PFSK-1 (cell line): Measurements from ENCODE around the gene BCAS1.

Source experiments
- FOXP2 ChIP-seq: optimal IDR thresholded peaks from 2 replicates; pipeline ENCODE3; 2011; ENCODE audit warnings: borderline replicate concordance, control low read depth, inconsistent platforms; ENCODE audit not compliant: insufficient read depth; ENCODE audit errors: extremely low read length, extremely low read depth
- POLR2AphosphoS5 ChIP-seq: IDR thresholded peaks from 2 replicates; pipeline ENCODE4 v1.6.1; 2012; ENCODE audit warnings: low read depth, mild to moderate bottlenecking, control low read depth, low read length, moderate library complexity
- REST ChIP-seq, 2 experiments: IDR thresholded peaks; 2 replicates each; pipeline versions ENCODE4 v1.6.1 to v1.8.0; 2011 to 2012; ENCODE audit warnings: low read depth in 2 of 2, low read length in 2 of 2, control low read depth in 1 of 2, inconsistent platforms in 1 of 2, mild to moderate bottlenecking in 1 of 2, moderate library complexity in 1 of 2; ENCODE audit not compliant: insufficient read depth in 1 of 2
- SIN3A ChIP-seq: IDR thresholded peaks from 2 replicates; pipeline ENCODE4 v1.6.1; 2012; ENCODE audit warnings: mild to moderate bottlenecking, low read length, moderate library complexity, borderline replicate concordance; ENCODE audit not compliant: insufficient read depth
- TAF1 ChIP-seq: IDR thresholded peaks from 2 replicates; pipeline ENCODE4 v1.6.1; 2012; ENCODE audit warnings: low read length, control low read depth, borderline replicate concordance; ENCODE audit not compliant: insufficient read depth

The BCAS1 gene

GRCh38 chr20:53940907-53941545, 129.4 kb downstream of the BCAS1 start:
- no peak for TF ChIP-seq REST (IDR thresholded peaks at IDR 0.05; ENCODE audit: insufficient read depth in 1 of 2, low read depth in 2 of 2, low read length in 2 of 2)
- peak; percentile 55 for TF ChIP-seq FOXP2

GRCh38 chr20:53940360-53940702, 130.1 kb downstream of the BCAS1 start:
- TF ChIP-seq POLR2AphosphoS5 (no peak), REST (IDR thresholded peaks at IDR 0.05; ENCODE audit: insufficient read depth in 1 of 2, low read depth in 2 of 2, low read length in 2 of 2) (no peak), TAF1 (no peak), SIN3A (no peak)

- TF ChIP-seq SIN3A (peak; percentile 47; the same call in 1 of the 2 replicates), POLR2AphosphoS5 (no peak)
These were observed 130.6 kb downstream of the BCAS1 start for GRCh38 chr20:53939572-53940359.

- TF ChIP-seq POLR2AphosphoS5 (no peak), FOXP2 (no peak), SIN3A (no peak), TAF1 (no peak), REST (IDR thresholded peaks at IDR 0.05; ENCODE audit: insufficient read depth in 1 of 2, low read depth in 2 of 2, low read length in 2 of 2) (no peak)
These were observed 131.2 kb downstream of the BCAS1 start for GRCh38 chr20:53939190-53939571.

GRCh38 chr20:53938739-53939138, 131.7 kb downstream of the BCAS1 start:
- TF ChIP-seq FOXP2: no peak
- no peak for TF ChIP-seq TAF1
- no peak for TF ChIP-seq POLR2AphosphoS5
- no peak for TF ChIP-seq REST (IDR thresholded peaks at IDR 0.05; ENCODE audit: insufficient read depth in 1 of 2, low read depth in 2 of 2, low read length in 2 of 2)
- no peak for TF ChIP-seq SIN3A
